Stomach (tissue), 4 donors: ENCODE results near the gene PERM1.

Experiments used
- CTCF ChIP-seq, 7 experiments: fragments of 450-650 bp in 4 of 7; fragments of 200-600 bp in 3 of 7; sonication (generic) in 3 of 7; IDR thresholded peaks; one replicate each; pipeline ENCODE4 v1.5.1; 2016 to 2019; ENCODE audit warnings: antibody characterized with exemption in 7 of 7, control low read depth in 2 of 7, mild to moderate bottlenecking in 1 of 7
- EP300 ChIP-seq: sonication (generic); formaldehyde crosslinking; IDR thresholded peaks from one replicate; pipeline ENCODE4 v1.6.1; 2017; ENCODE audit warnings: antibody characterized with exemption
- POLR2AphosphoS5 ChIP-seq, 3 donors: sonication (generic); formaldehyde crosslinking; IDR thresholded peaks; one replicate each; pipeline ENCODE4 v1.6.1; 2016; ENCODE audit warnings: antibody characterized with exemption in 3 of 3

- TF ChIP-seq CTCF (IDR thresholded peaks at IDR 0.05), result no peak
- TF ChIP-seq EP300, result no peak
- TF ChIP-seq POLR2AphosphoS5 (IDR thresholded peaks at IDR 0.05), result no peak
Measured at GRCh38 chr1:1020415-1021009, 38.6 kb upstream of the PERM1 start.
